WTC11 (cell line): ENCODE measurements around the gene ECHDC3. TPM values are rescaled to one million over a fixed set of nuclear protein-coding genes. Genes with fewer than 3 reads are reported as not detected.

Experiments
- ATAC-seq: fragments of 200-7000 bp; cut with Tn5 transposase; 2 replicates; pipeline ENCODE4 v1.10.0; 2021; ENCODE audit warnings: mild to moderate bottlenecking, moderate library complexity
- CTCF ChIA-PET: fragments of 300-600 bp; sonication (Branson Sonifier 250); formaldehyde crosslinking; loops from one replicate; lab custom pipeline; 2021; ENCODE audit warnings: antibody characterized with exemption; lab: Charles Lee
- POLR2A ChIA-PET: fragments of 350-600 bp; sonication (Branson Sonifier 250); formaldehyde crosslinking; loops from one replicate; lab custom pipeline; 2021; ENCODE audit warnings: antibody characterized with exemption; lab: Charles Lee
- DNase-seq: peaks from one replicate; pipeline ENCODE4 v3.0.0; 2021; ENCODE audit warnings: low spot score
- H3K27ac Mint-ChIP-seq: 2 replicates; pipeline ENCODE4 v1.8.0; 2021; ENCODE audit warnings: mixed read lengths
- H3K27me3 Mint-ChIP-seq: 2 replicates; pipeline ENCODE4 v1.8.0; 2021; ENCODE audit warnings: low read depth, mild to moderate bottlenecking, moderate library complexity, mixed read lengths
- H3K36me3 Mint-ChIP-seq: 2 replicates; pipeline ENCODE4 v1.8.0; 2021; ENCODE audit warnings: mixed read lengths
- H3K4me1 Mint-ChIP-seq: 2 replicates; pipeline ENCODE4 v1.8.0; 2022; ENCODE audit warnings: mixed read lengths
- H3K4me3 Mint-ChIP-seq: 2 replicates; pipeline ENCODE4 v1.8.0; 2021; ENCODE audit warnings: mild to moderate bottlenecking, moderate library complexity, mixed read lengths
- H3K9me3 Mint-ChIP-seq: 2 replicates; pipeline ENCODE4 v1.8.0; 2021; ENCODE audit warnings: mixed read lengths
- AFF4 ChIP-seq: sonication (generic); formaldehyde crosslinking; IDR thresholded peaks from 2 replicates; pipeline ENCODE4 v1.8.1; 2023; ENCODE audit warnings: mild to moderate bottlenecking, missing genetic modification reagents, borderline replicate concordance
- ARID4B ChIP-seq: sonication (generic); formaldehyde crosslinking; IDR thresholded peaks from 2 replicates; pipeline ENCODE4 v1.8.0; 2023; ENCODE audit warnings: missing genetic modification reagents, mild to moderate bottlenecking, borderline replicate concordance
- ATF6 ChIP-seq: sonication (generic); formaldehyde crosslinking; IDR thresholded peaks from 2 replicates; pipeline ENCODE4 v1.8.1; 2023; ENCODE audit warnings: mild to moderate bottlenecking, missing genetic modification reagents
- ELF4 ChIP-seq: sonication (generic); formaldehyde crosslinking; IDR thresholded peaks from 2 replicates; pipeline ENCODE4 v1.8.1; 2022; ENCODE audit warnings: low read depth, mild to moderate bottlenecking, moderate library complexity, missing genetic modification reagents
- HMGA2 ChIP-seq: fragments of 250-450 bp; sonication (Bioruptor Pico); IDR thresholded peaks from 2 replicates; pipeline ENCODE4 v1.4.0; 2021; ENCODE audit warnings: mild to moderate bottlenecking, moderate library complexity
- MYBL2 ChIP-seq: sonication (generic); formaldehyde crosslinking; IDR thresholded peaks from 2 replicates; pipeline ENCODE4 v1.8.1; 2023; ENCODE audit warnings: mild to moderate bottlenecking, moderate library complexity, missing genetic modification reagents
- NFATC4 ChIP-seq: fragments of 250-450 bp; sonication (Bioruptor Pico); IDR thresholded peaks from 2 replicates; pipeline ENCODE4 v1.9.0; 2021; ENCODE audit warnings: mild to moderate bottlenecking
- PREB ChIP-seq: sonication (generic); formaldehyde crosslinking; IDR thresholded peaks from 2 replicates; pipeline ENCODE4 v1.8.1; 2022; ENCODE audit warnings: mild to moderate bottlenecking, missing genetic modification reagents, moderate library complexity, borderline replicate concordance
- RELA ChIP-seq: sonication (generic); formaldehyde crosslinking; IDR thresholded peaks from 2 replicates; pipeline ENCODE4 v1.8.1; 2022; ENCODE audit warnings: missing genetic modification reagents, mild to moderate bottlenecking, borderline replicate concordance
- SOX15 ChIP-seq: fragments of 250-450 bp; sonication (Bioruptor Pico); IDR thresholded peaks from 2 replicates; pipeline ENCODE4 v1.9.0; 2021; ENCODE audit warnings: mild to moderate bottlenecking
- SP1 ChIP-seq: sonication (generic); formaldehyde crosslinking; conservative IDR thresholded peaks from 2 replicates; pipeline ENCODE4 v1.8.1; 2022; ENCODE audit warnings: missing genetic modification reagents
- ZNF121 ChIP-seq: sonication (generic); formaldehyde crosslinking; IDR thresholded peaks from 2 replicates; pipeline ENCODE4 v1.8.0; 2023; ENCODE audit warnings: missing genetic modification reagents
- ZNF232 ChIP-seq: sonication (generic); formaldehyde crosslinking; IDR thresholded peaks from 2 replicates; pipeline ENCODE4 v1.8.0; 2022; ENCODE audit warnings: mild to moderate bottlenecking, missing genetic modification reagents
- ZNF512 ChIP-seq: sonication (generic); formaldehyde crosslinking; IDR thresholded peaks from 2 replicates; pipeline ENCODE4 v1.8.1; 2022; ENCODE audit warnings: missing genetic modification reagents, borderline replicate concordance
- ZNF532 ChIP-seq: fragments of 250-450 bp; sonication (Bioruptor Pico); IDR thresholded peaks from 2 replicates; pipeline ENCODE4 v1.9.0; 2021; ENCODE audit warnings: mild to moderate bottlenecking, borderline replicate concordance
- ZNF671 ChIP-seq: fragments of 250-450 bp; sonication (Bioruptor Pico); IDR thresholded peaks from 2 replicates; pipeline ENCODE4 v1.8.0; 2021; ENCODE audit warnings: mild to moderate bottlenecking
- total RNA-seq: library from RNA; stranded (reverse); gene quantifications from 3 replicates; pipeline ENCODE4 v1.2.3, GENCODE V29; 2021
- TF ChIP-seq, protein P1 (sequence below): fragments of 250-450 bp; sonication (Bioruptor Pico); IDR thresholded peaks from 2 replicates; pipeline ENCODE4 v1.8.0; 2021; ENCODE audit warnings: mild to moderate bottlenecking
- TF ChIP-seq, protein P2 (sequence below): fragments of 250-450 bp; sonication (Bioruptor Pico); IDR thresholded peaks from 2 replicates; pipeline ENCODE4 v1.9.0; 2021; ENCODE audit warnings: moderate library complexity, mild to moderate bottlenecking, inconsistent platforms, borderline replicate concordance

Gene ECHDC3
- total RNA-seq, 1 experiment from 2014 or later, result 17.1 TPM

DNA sequence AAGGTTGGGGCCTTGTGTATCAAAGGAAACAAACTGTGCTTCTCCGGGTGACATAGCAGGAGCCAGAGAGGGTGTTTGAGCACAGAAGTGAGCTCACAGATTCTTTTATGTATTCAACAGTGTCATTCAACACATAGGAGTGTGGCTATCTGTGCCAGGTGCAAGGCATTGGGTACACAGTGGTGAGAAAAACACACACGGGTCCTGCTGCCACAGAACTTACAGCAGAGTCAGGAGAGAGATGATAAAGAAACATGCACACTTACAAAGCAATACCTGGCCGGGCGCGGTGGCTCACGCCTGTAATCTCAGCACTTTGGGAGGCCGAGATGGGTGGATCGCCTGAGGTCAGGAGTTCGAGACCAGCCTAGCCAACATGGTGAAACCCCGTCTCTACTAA, 16.3 kb upstream of the ECHDC3 start:
- peaks cover 23% of the 10 kb centered on the region for H3K9me3 Mint-ChIP-seq

More for the DNA sequence above, 16.3 kb upstream of the ECHDC3 start:
- no peak for DNase-seq
- Mint-ChIP-seq H3K4me3 (no peak overlapping the region), H3K36me3 (peaks cover 16% of the 10 kb centered on the region)
- CTCF ChIA-PET, result no interaction called here
- no peak for TF ChIP-seq SOX15 (CRISPR knock-in tag)
- no peak for TF ChIP-seq ZNF121 (CRISPR knock-in tag)
- TF ChIP-seq, protein P1, sequence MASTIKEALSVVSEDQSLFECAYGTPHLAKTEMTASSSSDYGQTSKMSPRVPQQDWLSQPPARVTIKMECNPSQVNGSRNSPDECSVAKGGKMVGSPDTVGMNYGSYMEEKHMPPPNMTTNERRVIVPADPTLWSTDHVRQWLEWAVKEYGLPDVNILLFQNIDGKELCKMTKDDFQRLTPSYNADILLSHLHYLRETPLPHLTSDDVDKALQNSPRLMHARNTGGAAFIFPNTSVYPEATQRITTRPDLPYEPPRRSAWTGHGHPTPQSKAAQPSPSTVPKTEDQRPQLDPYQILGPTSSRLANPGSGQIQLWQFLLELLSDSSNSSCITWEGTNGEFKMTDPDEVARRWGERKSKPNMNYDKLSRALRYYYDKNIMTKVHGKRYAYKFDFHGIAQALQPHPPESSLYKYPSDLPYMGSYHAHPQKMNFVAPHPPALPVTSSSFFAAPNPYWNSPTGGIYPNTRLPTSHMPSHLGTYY (CRISPR knock-in tag), result no peak
- TF ChIP-seq, protein P2, sequence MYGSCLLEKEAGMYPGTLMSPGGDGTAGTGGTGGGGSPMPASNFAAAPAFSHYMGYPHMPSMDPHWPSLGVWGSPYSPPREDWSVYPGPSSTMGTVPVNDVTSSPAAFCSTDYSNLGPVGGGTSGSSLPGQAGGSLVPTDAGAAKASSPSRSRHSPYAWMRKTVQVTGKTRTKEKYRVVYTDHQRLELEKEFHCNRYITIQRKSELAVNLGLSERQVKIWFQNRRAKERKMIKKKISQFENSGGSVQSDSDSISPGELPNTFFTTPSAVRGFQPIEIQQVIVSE (CRISPR knock-in tag), result no peak
- no peak for TF ChIP-seq HMGA2
- no peak for TF ChIP-seq MYBL2 (CRISPR knock-in tag)
- no peak for TF ChIP-seq ARID4B
- TF ChIP-seq ZNF532 (CRISPR knock-in tag), result no peak
- no peak for TF ChIP-seq PREB (CRISPR knock-in tag)
- TF ChIP-seq ELF4 (CRISPR knock-in tag), result no peak
- TF ChIP-seq RELA (CRISPR knock-in tag), result no peak
- TF ChIP-seq ZNF671 (CRISPR knock-in tag), result no peak
- TF ChIP-seq ZNF512 (CRISPR knock-in tag), result no peak
- no peak for TF ChIP-seq NFATC4 (CRISPR knock-in tag)
- no peak for TF ChIP-seq ZNF232 (CRISPR knock-in tag)
- TF ChIP-seq ATF6, result no peak
- no peak for TF ChIP-seq AFF4 (CRISPR knock-in tag)
- TF ChIP-seq SP1, result no peak
- TF ChIP-seq, all 79 proteins: peak for 0
- POLR2A ChIA-PET, result no interaction called here
- Mint-ChIP-seq H3K27ac (no peak overlapping the region), H3K27me3 (no peaks in the 10 kb centered on the region; the same call in 1 of the 2 replicates), H3K4me1 (no peaks in the 10 kb centered on the region)
- no peak for ATAC-seq
